Measurements from ENCODE around the gene MUC5B.

GRCh38 chr11:1254733-1255132 is 31.9 kb downstream of the MUC5B start:
- TF ChIP-seq FOXK1 (CRISPR knock-in tag; IDR thresholded peaks at IDR 0.05): no peak
- TF ChIP-seq ESRRA (CRISPR knock-in tag; IDR thresholded peaks at IDR 0.05; ENCODE audit: borderline replicate concordance): no peak
- no peak for TF ChIP-seq CTCF (IDR thresholded peaks at IDR 0.05)
- no peak for TF ChIP-seq ATF3 (CRISPR knock-in tag; conservative IDR thresholded peaks at IDR 0.05)
- no peak for TF ChIP-seq PREB (CRISPR knock-in tag; IDR thresholded peaks at IDR 0.05; ENCODE audit: borderline replicate concordance)
- TF ChIP-seq TP53 (CRISPR knock-in tag; IDR thresholded peaks at IDR 0.05): no peak
- no peak for TF ChIP-seq MAX (CRISPR knock-in tag; IDR thresholded peaks at IDR 0.05)
- TF ChIP-seq IRF2 (CRISPR knock-in tag; IDR thresholded peaks at IDR 0.05; ENCODE audit: borderline replicate concordance, low read depth): no peak
- TF ChIP-seq ZNF317 (CRISPR knock-in tag; IDR thresholded peaks at IDR 0.05; ENCODE audit: borderline replicate concordance, low read depth): no peak

Data from WTC11 (cell line).